GM12878 (cell line): ENCODE measurements around the gene LRIG2. TPM values are rescaled to one million over a fixed set of nuclear protein-coding genes. Genes with fewer than 3 reads are reported as not detected.

Source experiments
- ATAC-seq: fragments of 200-7000 bp; cut with Tn5 transposase; 3 replicates; pipeline ENCODE4 v1.9.1; 2020; ENCODE audit warnings: mild to moderate bottlenecking, moderate library complexity
- BruUV-seq: library from RNA; stranded (reverse); fragments of 400-500 nt; replicated peaks from 2 replicates; lab custom pipeline; 2021; lab: Mats Ljungman, UMichigan
- CTCF ChIA-PET: fragments of 300-600 bp; sonication (Branson Sonifier 250); formaldehyde crosslinking; extraction: SDS; loops from one replicate; lab custom pipeline; 2021; ENCODE audit warnings: inconsistent platforms; lab: Yijun Ruan, JAX
- POLR2A ChIA-PET: fragments of 350-600 bp; formaldehyde crosslinking; extraction: SDS; loops from one replicate; lab custom pipeline; 2021; ENCODE audit warnings: inconsistent platforms; lab: Charles Lee
- RAD21 ChIA-PET: fragments of 300-600 bp; sonication (Branson Sonifier 250); formaldehyde crosslinking; loops from one replicate; lab custom pipeline; 2023; ENCODE audit warnings: antibody characterized with exemption; ENCODE audit not compliant: unreplicated experiment; lab: Charles Lee
- SMC1A ChIA-PET: fragments of 300-600 bp; sonication (Branson Sonifier 250); formaldehyde crosslinking; loops from one replicate; lab custom pipeline; 2023; ENCODE audit not compliant: unreplicated experiment, uncharacterized antibody; lab: Charles Lee
- DNase-seq: peaks from one replicate; pipeline ENCODE4 v3.0.0-alpha.2; 2011; ENCODE audit warnings: low read depth, low spot score
- FAIRE-seq: peaks from 3 replicates; lab custom pipeline; 2011; peaks lifted over from hg19 to GRCh38; lab: Jason Lieb, UNC
- H2AFZ ChIP-seq: 2 replicates; pipeline ENCODE4 v1.6.0; 2011; ENCODE audit warnings: low read depth, low read length, control low read depth; ENCODE audit not compliant: control insufficient read depth
- H3K27ac ChIP-seq: 2 replicates; pipeline ENCODE4 v1.5.1; 2011; ENCODE audit warnings: control low read depth; ENCODE audit not compliant: control insufficient read depth, insufficient read depth
- H3K27me3 ChIP-seq, 2 experiments: replicated peaks in 1 of 2; 2 replicates each; pipeline versions ENCODE4 v1.6.0 to v1.6.1; 2011; ENCODE audit warnings: low read length in 1 of 2; ENCODE audit not compliant: control insufficient read depth in 2 of 2, insufficient read depth in 2 of 2
- H3K36me3 ChIP-seq, 2 experiments: 2 replicates each; pipeline ENCODE4 v1.5.1; 2011; ENCODE audit warnings: low read length in 1 of 2; ENCODE audit not compliant: control insufficient read depth in 2 of 2, insufficient read depth in 2 of 2
- H3K4me1 ChIP-seq: 2 replicates; pipeline ENCODE4 v1.6.1; 2011; ENCODE audit warnings: mild to moderate bottlenecking, low read length, moderate library complexity, mixed read lengths; ENCODE audit not compliant: control insufficient read depth, insufficient read depth
- H3K4me2 ChIP-seq: 2 replicates; pipeline ENCODE4 v1.6.0; 2011; ENCODE audit warnings: control low read depth; ENCODE audit not compliant: control insufficient read depth, insufficient read depth
- H3K4me3 ChIP-seq: fragments of 200-600 bp; sonication (generic); 2 replicates; pipeline ENCODE4 v1.5.1; 2016
- H3K79me2 ChIP-seq: 2 replicates; pipeline ENCODE4 v1.6.0; 2011; ENCODE audit warnings: low read length; ENCODE audit not compliant: control insufficient read depth, insufficient read depth
- H3K9ac ChIP-seq: 2 replicates; pipeline ENCODE4 v1.8.0; 2011; ENCODE audit warnings: low read length, control low read depth, mixed read lengths; ENCODE audit not compliant: control insufficient read depth, insufficient read depth
- H3K9me3 ChIP-seq: replicated peaks from 3 replicates; pipeline ENCODE4 v1.5.1; 2011; ENCODE audit warnings: mild to moderate bottlenecking, low read length; ENCODE audit not compliant: control insufficient read depth, insufficient read depth
- H4K20me1 ChIP-seq: 2 replicates; pipeline ENCODE4 v1.6.0; 2011; ENCODE audit not compliant: control insufficient read depth, insufficient read depth
- BCL3 ChIP-seq: IDR thresholded peaks from 2 replicates; pipeline ENCODE4 v1.6.1; 2011; ENCODE audit warnings: borderline replicate concordance, low read depth, mild to moderate bottlenecking, moderate library complexity, low read length; ENCODE audit not compliant: insufficient read depth, poor library complexity, severe bottlenecking
- BHLHE40 ChIP-seq, 2 experiments: fragments of 450-650 bp in 1 of 2; IDR thresholded peaks; 2 replicates each; pipeline ENCODE4 v1.6.1; 2011 to 2017; ENCODE audit warnings: low read depth in 2 of 2, borderline replicate concordance in 1 of 2, improper control_type of control experiment in 1 of 2, low read length in 1 of 2, mild to moderate bottlenecking in 1 of 2
- BRCA1 ChIP-seq: IDR thresholded peaks from 2 replicates; pipeline ENCODE4 v1.6.1; 2011; ENCODE audit warnings: low read depth, low read length, improper control_type of control experiment
- FOS ChIP-seq: IDR thresholded peaks from 3 replicates; pipeline ENCODE4 v1.6.1; 2011; ENCODE audit warnings: borderline replicate concordance; ENCODE audit not compliant: insufficient read length; ENCODE audit errors: extremely low read depth
- HDAC6 ChIP-seq: fragments of 200-600 bp; sonication (generic); IDR thresholded peaks from one replicate; pipeline ENCODE4 v1.8.0; 2017; ENCODE audit warnings: antibody characterized with exemption; ENCODE audit not compliant: unreplicated experiment
- IKZF2 ChIP-seq, 2 experiments: fragments of 450-650 bp; IDR thresholded peaks; 2 replicates each; pipeline ENCODE4 v1.6.1; 2017; ENCODE audit warnings: mild to moderate bottlenecking in 2 of 2, moderate library complexity in 2 of 2
- JUND ChIP-seq: IDR thresholded peaks from 2 replicates; pipeline ENCODE4 v1.6.1; 2012; ENCODE audit warnings: low read depth, mild to moderate bottlenecking, low read length, improper control_type of control experiment, moderate library complexity
- KLF5 ChIP-seq: fragments of 450-650 bp; IDR thresholded peaks from 2 replicates; pipeline ENCODE4 v1.6.1; 2014; ENCODE audit warnings: mild to moderate bottlenecking; ENCODE audit not compliant: partially characterized antibody
- MXI1 ChIP-seq: fragments of 150-350 bp; IDR thresholded peaks from 2 replicates; pipeline ENCODE4 v1.6.1; 2011; ENCODE audit warnings: low read depth, mild to moderate bottlenecking, inconsistent platforms, low read length, improper control_type of control experiment
- NBN ChIP-seq: fragments of 450-650 bp; IDR thresholded peaks from 2 replicates; pipeline ENCODE4 v1.6.1; 2016
- RUNX3 ChIP-seq: IDR thresholded peaks from 2 replicates; pipeline ENCODE4 v1.6.1; 2012; ENCODE audit warnings: low read length, inconsistent platforms
- SMAD1 ChIP-seq: fragments of 450-650 bp; IDR thresholded peaks from 2 replicates; pipeline ENCODE4 v1.6.1; 2018; ENCODE audit warnings: mild to moderate bottlenecking, low read depth; ENCODE audit not compliant: partially characterized antibody
- SP1 ChIP-seq: IDR thresholded peaks from one replicate; pipeline ENCODE4 v1.6.1; 2011; ENCODE audit warnings: low read depth, low read length
- STAT3 ChIP-seq: IDR thresholded peaks from 2 replicates; pipeline ENCODE4 v1.6.1; 2011; ENCODE audit warnings: low read depth, low read length, improper control_type of control experiment
- SUPT20H ChIP-seq: IDR thresholded peaks from 2 replicates; pipeline ENCODE4 v1.6.1; 2011; ENCODE audit warnings: low read depth, mild to moderate bottlenecking, low read length, moderate library complexity, borderline replicate concordance; ENCODE audit not compliant: control insufficient read depth
- TARDBP ChIP-seq: IDR thresholded peaks from 2 replicates; pipeline ENCODE4 v1.6.1; 2016; ENCODE audit warnings: borderline replicate concordance
- ZNF207 ChIP-seq: fragments of 450-650 bp; IDR thresholded peaks from 2 replicates; pipeline ENCODE4 v1.6.1; 2014; ENCODE audit warnings: antibody characterized with exemption, mild to moderate bottlenecking, borderline replicate concordance
- ZNF622 ChIP-seq: fragments of 450-650 bp; IDR thresholded peaks from 2 replicates; pipeline ENCODE4 v1.6.1; 2017; ENCODE audit warnings: mild to moderate bottlenecking, inconsistent platforms
- WGBS: methylation state at CpG from one replicate; pipeline ENCODE4 v1.1.6; 2016; ENCODE audit warnings: low lambda C conversion rate; ENCODE audit not compliant: insufficient replicate concordance, insufficient coverage; ENCODE audit errors: missing lambda C conversion rate; 5-methylcytosine and 5-hydroxymethylcytosine counted together
- in situ Hi-C: fragments of 300-500 bp; cut with MboI; formaldehyde crosslinking; loops from 9 replicates; pipeline ENCODE4 v1.14.3; 2018; ENCODE audit warnings: mixed read lengths
- intact Hi-C: fragments of 100-400 bp; cut with micrococcal nuclease; formaldehyde crosslinking; loops from one replicate; pipeline ENCODE4 v1.14.2; 2022; ENCODE audit not compliant: unreplicated experiment
- polyA plus RNA-seq, 11 experiments: library from polyadenylated mRNA; depleted of rRNA in 4 of 11; unstranded in 6 of 11; stranded (reverse) in 5 of 11; fragments of >200 nt; fragmentation: Nextera tagmentation in 4 of 11; fragmentation: Illumina TruSeq in 1 of 11; extraction: Ambion mirVana in 4 of 11; extraction: Trizol in 1 of 11; gene quantifications; 1 replicate in 1 of 11; 2 replicates in 10 of 11; pipeline versions ENCODE4 v1.2.1 to v1.2.3, GENCODE V29; 2011 to 2016; ENCODE audit warnings: inconsistent platforms in 2 of 11, missing spikeins in 2 of 11, low read depth in 1 of 11
- total RNA-seq, 4 experiments: library from RNA; depleted of rRNA in 3 of 4; stranded (reverse); fragments of >200 nt in 3 of 4; fragmentation: Illumina TruSeq in 1 of 4; extraction: Trizol in 1 of 4; gene quantifications; 2 replicates each; pipeline versions ENCODE4 v1.2.1 to v1.2.3, GENCODE V29; 2013 to 2021

Gene LRIG2
- total and polyA plus RNA-seq, 10 of the 15 experiments (the other 5 are each of a cell fraction or from before 2014, with no cell fraction given): 0.77 to 11.8 (median 5.1) TPM

- no peak for TF ChIP-seq SMAD1
These were observed 31.0 kb downstream of the LRIG2 start (continued) for GRCh38 chr1:113103977-113104376.

- FAIRE-seq (no peak), DNase-seq (no peak)
- no peaks in the 10 kb centered on the region for H3K27me3 ChIP-seq
- RAD21 ChIA-PET: no interaction called here
- no peaks in the 10 kb centered on the region for H3K4me1 ChIP-seq
- intact Hi-C loops: no loop called here
- no peaks in the 10 kb centered on the region for H3K9me3 ChIP-seq
- no peak overlapping the region for H3K4me3 ChIP-seq
- H3K36me3 ChIP-seq: peaks cover 2 to 31% of the 10 kb centered on the region in 2 experiments; a peak in 3 of 4 replicates
- in situ Hi-C loops: no loop called here
- POLR2A ChIA-PET: no interaction called here
- no peak for TF ChIP-seq HDAC6
- no peak for TF ChIP-seq IKZF2 (IDR thresholded peaks at IDR 0.05)
- TF ChIP-seq BHLHE40 (IDR thresholded peaks at IDR 0.05; ENCODE audit: borderline replicate concordance in 1 of 2, low read depth in 2 of 2, low read length in 1 of 2): no peak
- no peak for TF ChIP-seq BRCA1
- no peak for TF ChIP-seq TARDBP
- no peak for TF ChIP-seq ZNF207
- TF ChIP-seq FOS: no peak
- no peak for TF ChIP-seq JUND
- TF ChIP-seq RUNX3: no peak
- TF ChIP-seq BCL3: no peak
- no peak for TF ChIP-seq ZNF622
- TF ChIP-seq NBN: no peak
- no peak for TF ChIP-seq STAT3
- TF ChIP-seq SP1: no peak
- TF ChIP-seq SUPT20H: no peak
- TF ChIP-seq KLF5: no peak
- no peak for TF ChIP-seq MXI1
- TF ChIP-seq, all 136 proteins: peak for 0
- ChIA-PET CTCF (no interaction called here), SMC1A (no interaction called here)
- H3K9ac ChIP-seq: no peak overlapping the region
- no TSS peak for BruUV-seq
- no peak for ATAC-seq
- no peaks in the 10 kb centered on the region for H4K20me1 ChIP-seq
- 95% methylated on average over 2 of the region's 2 CpGs for WGBS
- H3K4me2 ChIP-seq: no peak overlapping the region
- no peak overlapping the region for H3K27ac ChIP-seq
- no peak overlapping the region for H2AFZ ChIP-seq
- no peaks in the 10 kb centered on the region for H3K79me2 ChIP-seq
These were observed 33.9 kb downstream of the LRIG2 start for GRCh38 chr1:113106910-113107309.
